Ovary (tissue), 3 donors: ENCODE measurements around the gene RMND5A.

Experiments
- CTCF ChIP-seq, 3 donors: fragments of 450-650 bp in 2 of 3; fragments of 200-600 bp in 1 of 3; IDR thresholded peaks; one replicate each; pipeline versions ENCODE4 v1.5.1 to v1.8.0; 2016 to 2022; ENCODE audit warnings: antibody characterized with exemption in 3 of 3, mild to moderate bottlenecking in 1 of 3
- EP300 ChIP-seq: sonication (generic); formaldehyde crosslinking; IDR thresholded peaks from one replicate; pipeline ENCODE4 v1.6.1; 2017; ENCODE audit warnings: antibody characterized with exemption
- donor health status: DM: no; HTN: no; CAD: no.

GRCh38 chr2:86675104-86675503 lies 45.0 kb upstream of the RMND5A start:
- TF ChIP-seq CTCF (IDR thresholded peaks at IDR 0.05) (no peak), EP300 (no peak)
